Amniotic epithelial cell (primary cell): ENCODE data around the gene TNNT2.

Source experiments
- DNase-seq: peaks from one replicate; pipeline ENCODE4 v3.0.0-alpha.2; 2010; ENCODE audit warnings: low read depth

The TNNT2 gene

GRCh38 chr1:201356701-201357100, 20.8 kb downstream of the TNNT2 start:
- DNase-seq, result no peak

GRCh38 chr1:201356236-201356635, 21.2 kb downstream of the TNNT2 start:
- no peak for DNase-seq

GRCh38 chr1:201355471-201355870, 22.0 kb downstream of the TNNT2 start:
- no peak for DNase-seq

GRCh38 chr1:201354901-201355295, 22.6 kb downstream of the TNNT2 start:
- DNase-seq, result no peak

GRCh38 chr1:201354151-201354900, 23.2 kb downstream of the TNNT2 start:
- no peak for DNase-seq

- no peak for DNase-seq
These were observed 24.1 kb downstream of the TNNT2 start for GRCh38 chr1:201353186-201353940.

GRCh38 chr1:201351617-201352016, 25.9 kb downstream of the TNNT2 start:
- no peak for DNase-seq

- DNase-seq, result no peak
These were observed 26.6 kb downstream of the TNNT2 start for GRCh38 chr1:201350884-201351283.

- no peak for DNase-seq
These were observed 27.1 kb downstream of the TNNT2 start for GRCh38 chr1:201350361-201350725.

GRCh38 chr1:201349092-201349491, 28.4 kb downstream of the TNNT2 start:
- no peak for DNase-seq

- DNase-seq, result peak; percentile 15
These were observed 29.3 kb downstream of the TNNT2 start for GRCh38 chr1:201348211-201348566.

- DNase-seq, result no peak
These were observed 29.8 kb downstream of the TNNT2 start for GRCh38 chr1:201347498-201348210.

- no peak for DNase-seq
These were observed 30.5 kb downstream of the TNNT2 start for GRCh38 chr1:201346987-201347386.

GRCh38 chr1:201346337-201346939, 31.0 kb downstream of the TNNT2 start:
- DNase-seq, result peak; percentile 48

- no peak for DNase-seq
These were observed 32.5 kb downstream of the TNNT2 start for GRCh38 chr1:201345081-201345355.

GRCh38 chr1:201344206-201345080, 33.0 kb downstream of the TNNT2 start:
- DNase-seq, result no peak

GRCh38 chr1:201341377-201341776, 36.1 kb downstream of the TNNT2 start:
- DNase-seq, result no peak

- no peak for DNase-seq
These were observed 40.6 kb downstream of the TNNT2 start for GRCh38 chr1:201336711-201337450.

- no peak for DNase-seq
These were observed 41.6 kb downstream of the TNNT2 start for GRCh38 chr1:201335901-201336300.

GRCh38 chr1:201335174-201335870, 42.2 kb downstream of the TNNT2 start:
- no peak for DNase-seq
